ENCODE results near the gene UTRN.

DNA sequence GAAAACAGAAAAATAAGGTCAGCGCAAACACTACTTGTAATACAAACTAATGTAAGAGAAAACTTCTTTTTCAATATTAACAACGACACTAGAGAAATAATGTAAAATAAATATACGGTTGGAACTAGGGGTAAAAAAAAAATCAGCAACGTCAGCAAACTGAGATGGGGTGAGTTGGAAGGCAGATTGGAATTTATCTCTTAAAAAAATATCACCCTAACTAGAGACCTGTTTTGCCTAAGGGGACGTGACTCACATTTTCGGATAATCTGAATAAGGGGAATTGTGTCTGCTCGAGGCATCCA is 705 bp upstream of the UTRN start:
- TF ChIP-seq, protein P1, sequence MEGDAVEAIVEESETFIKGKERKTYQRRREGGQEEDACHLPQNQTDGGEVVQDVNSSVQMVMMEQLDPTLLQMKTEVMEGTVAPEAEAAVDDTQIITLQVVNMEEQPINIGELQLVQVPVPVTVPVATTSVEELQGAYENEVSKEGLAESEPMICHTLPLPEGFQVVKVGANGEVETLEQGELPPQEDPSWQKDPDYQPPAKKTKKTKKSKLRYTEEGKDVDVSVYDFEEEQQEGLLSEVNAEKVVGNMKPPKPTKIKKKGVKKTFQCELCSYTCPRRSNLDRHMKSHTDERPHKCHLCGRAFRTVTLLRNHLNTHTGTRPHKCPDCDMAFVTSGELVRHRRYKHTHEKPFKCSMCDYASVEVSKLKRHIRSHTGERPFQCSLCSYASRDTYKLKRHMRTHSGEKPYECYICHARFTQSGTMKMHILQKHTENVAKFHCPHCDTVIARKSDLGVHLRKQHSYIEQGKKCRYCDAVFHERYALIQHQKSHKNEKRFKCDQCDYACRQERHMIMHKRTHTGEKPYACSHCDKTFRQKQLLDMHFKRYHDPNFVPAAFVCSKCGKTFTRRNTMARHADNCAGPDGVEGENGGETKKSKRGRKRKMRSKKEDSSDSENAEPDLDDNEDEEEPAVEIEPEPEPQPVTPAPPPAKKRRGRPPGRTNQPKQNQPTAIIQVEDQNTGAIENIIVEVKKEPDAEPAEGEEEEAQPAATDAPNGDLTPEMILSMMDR (IDR thresholded peaks at IDR 0.05): no peak
- no peak for TF ChIP-seq POLR2A (IDR thresholded peaks at IDR 0.05)

Measured in breast epithelium (tissue), 3 donors.